HG03442 (cell line): ENCODE results near the gene TAF10.

Experiments
- ATAC-seq: cut with Tn5 transposase; IDR thresholded peaks from one replicate; pipeline ENCODE4 v1.9.1; 2021; ENCODE audit warnings: mild to moderate bottlenecking, moderate library complexity; ENCODE audit not compliant: unreplicated experiment

TAF10 gene

DNA sequence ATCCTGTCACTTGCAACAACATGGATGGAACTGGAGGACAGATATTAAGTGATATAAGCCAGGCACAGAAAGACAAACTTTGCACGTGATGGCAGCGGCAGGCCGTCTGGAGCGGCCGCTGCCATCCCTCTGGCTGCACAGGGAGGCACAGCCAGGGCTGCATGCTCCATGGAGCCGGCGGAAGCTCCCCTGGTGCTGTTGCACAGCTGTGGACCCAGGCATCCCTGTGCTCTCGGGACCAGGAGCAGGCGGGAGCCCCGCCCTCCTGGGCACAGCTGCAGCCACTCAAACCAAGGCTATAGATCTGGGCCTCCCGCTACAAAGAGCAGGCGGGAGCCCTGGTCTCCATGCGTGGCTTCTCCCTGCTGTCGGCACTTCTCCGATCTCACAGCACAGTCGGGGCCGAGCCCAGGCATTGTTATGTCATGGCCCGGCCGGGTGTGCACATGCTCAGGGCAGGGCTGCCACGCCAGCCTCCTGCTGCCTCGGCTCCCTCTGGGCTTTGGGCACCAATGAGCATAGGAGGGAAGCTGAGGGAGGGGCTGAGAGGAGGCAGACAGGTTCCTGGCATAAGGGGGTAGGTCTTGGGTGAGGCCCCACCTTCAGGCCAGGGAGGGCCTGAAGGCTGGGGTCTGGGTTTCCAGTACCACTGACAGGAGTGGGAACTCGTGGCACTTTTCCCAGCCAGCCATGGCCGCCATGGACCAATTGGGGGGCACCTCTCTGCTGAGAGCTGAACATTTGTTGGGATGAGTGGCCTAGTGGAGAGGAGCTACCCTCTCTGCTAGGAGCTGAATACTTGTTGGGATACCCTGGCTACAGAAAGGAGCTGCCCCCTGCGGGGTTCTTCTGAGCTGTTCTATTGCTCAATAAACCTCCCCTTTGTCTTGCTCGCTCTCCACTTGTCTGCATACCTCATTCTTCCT lies 25.3 kb downstream of the TAF10 start:
- ATAC-seq, result no peak

DNA sequence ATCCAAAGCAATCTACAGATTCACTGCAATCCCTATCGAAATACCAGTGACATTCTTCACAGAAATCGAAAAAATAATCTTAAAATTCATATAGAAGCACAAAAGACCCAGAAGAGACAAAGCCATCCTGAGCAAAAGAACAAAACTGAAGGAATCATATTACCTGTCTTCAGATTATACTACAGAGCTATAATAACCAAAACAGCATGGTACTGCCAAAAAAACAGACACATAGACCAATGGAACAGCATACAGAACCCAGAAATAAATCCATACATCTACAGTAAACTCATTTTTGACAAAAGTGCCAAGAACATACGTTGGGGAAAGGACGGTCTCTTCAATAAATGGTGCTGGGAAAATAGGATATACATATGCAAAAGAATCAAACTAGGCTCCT lies 27.5 kb downstream of the TAF10 start:
- ATAC-seq, result no peak

DNA sequence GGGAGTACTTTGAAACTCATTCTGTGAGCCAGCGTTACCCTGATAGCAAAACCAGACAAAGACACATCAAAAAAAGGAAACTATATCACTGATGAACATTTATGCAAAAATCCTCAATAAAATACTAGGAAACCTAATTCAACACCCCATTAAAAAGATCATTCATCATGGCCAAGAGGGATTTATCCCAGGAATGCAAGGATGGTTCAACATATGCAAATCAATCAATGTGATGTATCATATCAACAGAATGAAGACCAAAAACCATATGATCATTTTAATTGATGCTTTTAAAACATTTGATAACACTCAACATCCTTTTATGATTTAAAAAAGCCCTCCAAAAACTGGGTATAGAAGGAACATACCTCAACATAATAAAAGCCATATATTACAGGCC lies 28.4 kb downstream of the TAF10 start:
- no peak for ATAC-seq

DNA sequence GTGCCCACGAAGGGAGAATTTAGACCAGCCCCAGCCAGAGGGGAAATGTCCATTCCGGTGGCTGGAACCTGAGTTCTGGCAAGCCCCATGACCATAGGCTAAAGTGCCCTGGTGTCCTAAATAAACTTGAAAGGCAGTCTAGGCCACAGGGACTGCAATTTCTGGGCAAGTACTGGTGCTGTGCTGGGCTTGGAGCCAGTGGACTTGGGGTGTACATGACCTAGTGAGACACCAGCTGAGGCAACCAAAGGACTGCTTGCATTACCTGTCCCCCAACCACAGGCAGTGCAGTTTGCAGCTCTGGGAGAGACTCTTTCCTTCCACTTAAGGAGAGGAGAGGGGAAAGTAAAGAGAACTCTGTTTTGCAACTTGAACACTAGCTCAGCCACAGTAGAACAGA lies 32.3 kb downstream of the TAF10 start:
- ATAC-seq, result no peak

DNA sequence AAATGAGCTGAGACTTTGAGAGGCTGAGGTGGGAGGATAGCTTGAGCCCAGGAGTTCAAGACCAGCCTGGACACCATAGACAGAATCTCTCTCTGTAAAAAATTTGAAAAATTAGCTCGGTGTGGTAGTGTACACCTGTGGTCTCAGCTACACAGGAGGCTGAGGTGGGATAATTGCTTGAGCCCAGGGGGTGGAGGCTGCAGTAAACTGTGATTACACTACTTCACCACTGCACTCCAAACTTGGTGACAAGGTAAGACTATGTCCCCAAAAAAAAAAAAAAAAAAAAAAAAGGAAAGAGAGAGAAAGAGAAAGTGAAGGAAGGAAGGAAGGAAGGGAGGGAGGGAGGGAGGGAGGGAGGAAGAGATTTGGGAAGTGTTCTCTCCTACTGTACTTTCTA lies 33.9 kb downstream of the TAF10 start:
- no peak for ATAC-seq

DNA sequence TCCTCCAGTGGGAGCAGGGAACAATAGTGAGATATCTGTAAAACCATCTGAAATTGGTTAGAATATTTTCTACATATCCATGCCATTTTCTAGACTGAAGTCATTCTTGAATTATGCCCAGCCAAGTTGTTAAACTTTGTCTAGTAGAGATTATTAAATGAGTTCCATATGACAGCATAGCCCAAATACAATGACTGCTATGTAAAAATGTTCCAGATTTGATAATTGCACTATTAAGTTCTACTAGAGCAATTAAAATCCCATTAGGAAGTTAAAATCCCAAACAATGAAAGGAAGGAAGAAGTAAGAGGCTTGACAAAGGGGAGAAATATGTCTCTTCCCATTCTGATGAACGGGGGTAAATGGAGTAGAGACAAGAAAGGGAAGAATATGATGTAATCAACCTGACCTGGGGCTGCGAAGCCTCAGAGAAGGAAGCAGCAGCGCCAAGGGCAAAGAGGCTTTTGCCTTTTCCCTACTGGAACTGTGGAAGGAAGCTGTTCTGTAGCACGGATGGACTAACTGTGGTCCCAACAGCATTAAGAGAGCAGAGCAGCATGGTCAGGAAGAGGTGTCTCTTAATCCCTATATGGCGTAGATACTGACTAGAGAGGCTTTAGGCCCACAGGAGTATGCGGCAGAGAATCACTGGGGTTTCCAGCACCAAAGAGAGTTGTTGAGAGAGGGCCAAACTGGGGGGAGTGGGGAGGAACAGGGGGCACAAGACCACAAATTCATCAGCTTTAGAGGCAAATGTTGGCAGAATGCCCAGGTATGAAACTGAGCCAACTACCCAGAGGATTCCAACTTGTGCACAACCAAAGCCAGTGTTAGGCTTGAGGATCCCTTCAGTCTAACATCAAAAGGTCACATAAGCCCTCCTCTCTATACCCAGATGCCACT lies 35.3 kb downstream of the TAF10 start:
- no peak for ATAC-seq

DNA sequence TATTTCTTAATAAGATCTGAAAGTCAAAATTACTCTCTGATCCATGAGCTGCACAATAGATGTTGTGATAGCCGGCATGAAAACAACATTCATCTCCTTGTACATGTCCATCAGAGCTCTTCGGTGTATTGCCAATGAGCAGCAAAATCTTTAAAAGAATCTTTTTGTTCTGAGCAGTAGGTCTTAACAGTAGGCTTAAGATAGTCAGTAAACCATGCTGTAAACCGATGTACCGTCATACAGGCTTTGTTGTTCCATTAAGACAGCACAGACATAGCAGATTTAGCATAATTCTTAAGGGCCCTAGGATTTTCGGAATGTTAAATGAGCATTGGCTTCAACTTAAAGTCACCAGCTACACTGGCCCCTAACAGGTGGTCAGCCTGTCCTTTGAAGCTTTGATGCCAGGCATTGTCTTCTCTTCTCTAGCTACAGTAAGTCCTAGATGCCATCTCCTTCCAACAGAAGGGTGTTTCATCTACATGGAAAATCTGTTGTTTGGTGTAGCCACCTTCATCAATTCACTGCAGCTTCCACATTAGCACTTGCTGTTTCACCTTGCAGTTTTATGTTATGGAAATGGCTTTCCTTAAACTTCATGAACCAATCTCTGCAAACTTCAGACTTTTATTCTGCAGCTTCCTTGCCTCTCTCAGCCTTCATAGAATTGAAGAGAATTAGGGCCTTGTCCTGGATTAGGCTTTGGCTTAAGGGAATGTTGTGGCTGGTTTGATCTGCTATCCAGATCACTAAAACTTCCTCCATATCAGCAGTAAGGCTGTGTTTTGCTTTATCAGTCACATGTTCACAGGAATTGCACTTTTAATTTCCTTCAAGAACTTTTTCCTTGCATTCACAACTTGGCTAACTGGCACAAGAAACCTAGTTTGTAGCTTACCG lies 37.0 kb downstream of the TAF10 start:
- ATAC-seq, result no peak

DNA sequence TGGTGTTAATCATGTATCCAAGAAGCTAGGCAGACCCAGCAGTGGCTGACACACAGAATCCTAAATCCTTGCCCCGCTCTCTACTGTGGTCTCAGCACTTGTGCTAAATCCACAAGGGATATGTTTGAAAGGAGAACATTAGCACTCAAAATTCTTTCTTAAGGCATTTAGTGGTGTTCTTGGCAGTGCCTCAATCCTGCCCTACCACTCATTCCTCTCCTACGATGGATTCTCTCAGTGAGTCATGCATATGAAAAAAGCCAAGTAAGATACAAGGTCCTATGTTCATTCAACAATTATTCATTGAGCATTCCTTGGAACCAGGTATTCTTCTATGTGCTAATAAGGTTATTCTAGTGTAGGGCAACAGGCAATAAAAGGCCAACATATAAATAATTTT lies 39.8 kb downstream of the TAF10 start:
- ATAC-seq, result no peak

DNA sequence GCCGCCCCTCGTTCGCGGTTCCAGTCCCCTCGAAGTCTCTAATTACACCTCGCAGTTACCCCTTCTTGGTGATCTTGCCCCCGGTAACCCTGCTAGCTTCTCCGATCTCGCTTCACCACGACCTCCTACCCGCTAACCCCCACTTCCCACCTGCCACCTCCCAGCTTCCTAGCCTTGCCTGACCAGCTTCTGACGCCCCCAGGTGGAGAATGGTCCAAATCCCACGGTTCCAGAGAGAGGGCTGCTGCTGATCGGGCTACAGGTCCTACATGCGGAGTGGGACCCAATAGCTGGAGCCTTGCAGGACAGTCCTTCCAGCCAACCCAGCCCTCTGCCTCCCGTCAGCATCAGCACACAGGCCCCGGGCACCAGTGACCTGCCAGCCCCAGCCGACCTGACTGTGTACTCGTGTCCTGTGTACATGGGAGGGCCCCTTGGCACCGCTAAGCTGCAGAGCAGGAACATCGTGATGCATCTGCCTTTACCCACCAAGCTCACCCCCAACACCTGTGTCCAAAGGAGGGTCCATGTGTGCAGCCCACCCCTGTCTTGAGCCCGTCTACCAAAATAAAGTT lies 40.5 kb downstream of the TAF10 start:
- no peak for ATAC-seq

DNA sequence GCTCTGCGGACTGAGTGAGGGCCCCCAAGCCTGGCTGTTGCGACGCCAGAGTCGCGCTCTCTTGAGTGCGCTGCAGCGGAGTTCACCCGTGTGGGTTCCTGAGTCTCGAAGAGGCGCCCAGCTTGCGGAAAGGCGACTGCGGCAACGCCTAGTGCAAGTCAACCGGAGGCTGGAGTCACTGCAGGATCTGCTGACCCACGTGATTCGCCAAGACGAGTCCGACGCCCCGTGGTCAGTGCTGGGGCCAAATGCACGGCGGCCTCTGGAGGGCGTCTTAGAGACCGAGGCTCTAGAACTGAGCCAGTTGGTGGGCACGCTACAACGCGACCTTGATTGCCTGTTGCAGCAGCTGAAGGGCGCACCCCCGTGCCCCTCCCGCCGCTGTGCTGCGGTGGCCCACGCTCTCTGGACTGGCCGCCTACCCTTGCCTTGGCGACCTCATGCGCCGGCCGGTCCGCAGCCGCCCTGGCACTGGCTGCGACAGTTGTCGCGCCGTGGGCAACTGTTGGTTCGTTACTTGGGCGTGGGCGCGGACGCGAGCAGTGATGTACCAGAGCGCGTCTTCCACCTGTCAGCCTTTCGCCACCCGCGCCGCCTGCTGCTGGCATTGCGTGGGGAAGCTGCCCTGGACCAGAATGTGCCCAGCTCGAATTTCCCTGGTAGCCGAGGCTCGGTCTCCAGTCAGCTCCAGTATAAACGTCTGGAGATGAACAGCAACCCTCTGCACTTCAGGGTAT lies 41.2 kb downstream of the TAF10 start:
- no peak for ATAC-seq

DNA sequence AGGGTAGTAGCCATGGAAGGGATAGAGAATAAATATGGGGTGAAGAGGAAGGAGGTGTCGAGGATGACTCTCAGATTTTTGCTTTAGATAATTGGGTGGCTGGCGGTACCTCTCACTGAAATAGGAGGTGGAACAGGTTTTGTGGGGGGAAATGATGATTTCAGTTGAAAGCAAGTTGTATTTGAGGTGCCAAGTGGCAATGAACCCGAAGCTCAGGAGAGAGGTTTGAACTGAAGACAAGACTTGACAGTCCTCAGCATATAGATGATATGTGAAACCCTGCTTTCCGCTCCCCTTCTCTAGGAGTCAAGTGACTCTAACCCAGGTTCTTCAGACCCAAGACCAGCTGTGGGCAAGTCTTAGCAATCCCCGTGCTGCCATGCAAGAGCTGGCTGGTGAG lies 42.3 kb downstream of the TAF10 start:
- no peak for ATAC-seq

DNA sequence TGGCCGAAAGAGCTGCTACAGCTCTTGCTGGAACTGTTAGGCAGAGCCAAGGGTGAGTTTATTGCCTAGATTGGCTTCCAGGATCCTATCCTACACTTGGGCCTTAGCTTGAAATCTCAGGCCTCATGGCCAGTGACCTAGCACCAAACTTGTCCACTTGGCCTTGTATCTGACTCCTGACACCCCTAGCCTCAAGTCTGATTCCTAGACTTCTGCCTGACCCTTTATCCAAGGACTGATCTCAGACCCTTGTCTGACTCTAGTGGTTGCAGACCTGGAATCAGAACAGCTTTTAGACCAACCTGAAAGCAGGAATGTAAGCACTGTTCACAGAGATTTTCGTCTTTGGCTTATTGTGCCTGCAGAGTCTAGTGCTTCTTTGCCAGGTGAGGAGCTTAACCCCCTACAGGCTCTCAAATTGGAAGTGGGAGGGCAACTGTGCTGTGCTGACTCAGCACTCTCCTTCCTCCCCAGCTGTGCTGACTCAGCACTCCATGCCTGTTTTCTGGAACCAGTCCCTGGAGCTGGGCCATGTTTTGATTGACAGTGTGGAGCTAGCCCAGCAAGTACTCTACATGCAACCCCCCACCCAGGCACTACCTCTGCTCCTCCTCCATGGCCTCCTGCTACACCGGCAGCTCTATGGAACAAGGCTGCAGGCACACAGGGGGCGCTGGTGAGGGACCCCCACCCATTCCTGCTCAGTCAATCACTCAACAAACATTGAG lies 43.7 kb downstream of the TAF10 start:
- no peak for ATAC-seq

DNA sequence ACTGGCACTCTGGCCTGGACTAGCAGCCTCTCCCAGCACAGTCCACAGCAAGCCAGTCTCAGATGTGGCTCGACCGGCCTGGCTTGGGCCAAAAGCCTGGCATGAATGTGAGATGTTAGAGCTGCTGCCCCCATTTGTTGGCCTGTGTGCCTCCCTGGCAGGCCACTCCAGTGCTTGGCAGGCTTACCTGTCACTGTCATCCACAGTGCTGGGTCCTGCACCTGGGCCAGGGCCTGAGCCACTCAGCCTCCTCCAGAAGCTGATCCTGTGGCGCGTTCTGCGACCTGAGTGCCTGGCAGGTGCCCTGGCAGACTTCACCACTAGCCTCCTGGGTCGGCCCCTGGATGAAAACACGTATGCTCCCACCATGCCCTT lies 44.7 kb downstream of the TAF10 start:
- no peak for ATAC-seq

DNA sequence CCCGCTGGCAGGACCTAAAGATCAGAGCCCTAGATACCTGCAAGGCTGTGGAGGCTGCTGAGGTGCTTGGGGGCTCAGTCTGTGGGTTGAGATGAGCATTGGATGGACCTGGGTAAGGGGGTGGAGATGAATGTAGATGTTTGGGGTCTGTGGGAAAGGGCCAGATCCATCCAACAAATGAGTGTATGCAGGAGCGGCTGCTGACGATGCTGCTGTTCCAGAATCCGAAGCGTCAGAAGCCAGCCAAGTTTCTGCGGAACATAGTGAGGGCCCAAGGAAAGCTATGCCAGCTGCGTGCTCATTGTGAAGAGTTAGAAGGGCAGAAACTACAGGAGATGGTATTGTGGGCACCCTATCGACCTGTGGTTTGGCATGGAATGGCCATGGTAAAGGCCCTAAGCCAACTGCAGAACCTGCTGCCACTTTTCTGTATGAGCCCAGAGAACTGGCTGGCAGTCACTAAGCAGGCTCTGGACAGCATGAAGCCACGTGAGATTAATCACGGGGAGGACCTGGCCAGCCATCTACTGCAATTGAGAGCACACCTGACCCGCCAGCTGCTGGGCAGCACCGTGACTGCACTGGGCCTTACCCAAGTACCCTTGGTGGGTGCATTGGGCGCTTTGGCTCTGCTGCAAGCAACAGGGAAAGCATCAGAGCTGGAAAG lies 45.2 kb downstream of the TAF10 start:
- no peak for ATAC-seq

DNA sequence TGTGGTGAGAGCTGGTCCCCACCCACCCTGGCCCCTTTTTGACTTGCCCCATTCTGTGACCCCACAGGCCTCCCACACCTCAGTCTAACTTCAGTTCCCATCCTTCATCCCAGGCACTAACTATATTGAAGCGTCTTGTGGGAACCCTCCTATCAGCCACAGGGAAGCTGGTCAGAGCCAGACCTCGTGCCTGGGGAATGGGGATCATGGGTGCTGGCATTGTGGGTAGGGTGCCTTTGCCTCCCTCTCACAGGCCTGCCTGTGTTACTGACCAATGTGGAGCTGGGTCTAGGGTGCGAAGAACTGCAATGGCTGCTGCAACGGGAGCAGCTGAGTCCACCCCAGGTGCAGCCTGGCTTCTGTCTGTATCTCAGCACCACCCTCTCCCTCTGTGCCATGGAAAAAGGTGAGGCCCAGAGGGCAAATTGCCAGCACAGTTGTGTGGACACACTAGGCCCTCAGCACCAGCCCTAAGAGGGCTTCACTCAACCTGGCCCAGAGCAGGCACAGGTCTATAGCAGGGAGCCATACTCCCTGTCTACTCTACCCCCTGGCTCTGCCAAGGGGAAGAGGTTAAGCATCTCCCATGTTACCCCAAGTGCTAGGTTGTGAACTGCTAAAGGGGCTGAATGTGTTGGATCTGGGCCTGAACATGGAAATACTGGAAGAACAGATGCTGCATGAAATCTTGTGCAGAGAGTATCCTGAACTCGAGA lies 45.9 kb downstream of the TAF10 start:
- ATAC-seq, result no peak

DNA sequence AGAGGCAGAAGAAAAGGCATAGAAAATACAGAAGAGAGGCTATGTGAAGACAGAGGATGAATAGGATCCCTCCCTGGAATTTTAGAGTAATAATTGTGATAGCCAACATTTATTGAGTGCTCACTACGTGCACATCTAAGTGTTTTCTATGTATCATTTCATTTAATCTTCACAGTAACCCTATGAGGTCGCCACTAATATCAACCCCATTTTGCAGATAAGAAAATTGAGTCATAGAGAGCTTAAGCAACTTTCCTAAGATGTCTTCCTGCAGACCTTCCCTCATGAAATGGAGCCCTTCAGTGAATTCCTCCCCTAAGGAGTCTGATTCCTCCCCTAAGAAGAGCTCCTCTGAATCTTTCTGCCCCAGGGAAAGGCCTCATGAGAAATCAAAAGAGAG lies 46.7 kb downstream of the TAF10 start:
- ATAC-seq, result no peak

DNA sequence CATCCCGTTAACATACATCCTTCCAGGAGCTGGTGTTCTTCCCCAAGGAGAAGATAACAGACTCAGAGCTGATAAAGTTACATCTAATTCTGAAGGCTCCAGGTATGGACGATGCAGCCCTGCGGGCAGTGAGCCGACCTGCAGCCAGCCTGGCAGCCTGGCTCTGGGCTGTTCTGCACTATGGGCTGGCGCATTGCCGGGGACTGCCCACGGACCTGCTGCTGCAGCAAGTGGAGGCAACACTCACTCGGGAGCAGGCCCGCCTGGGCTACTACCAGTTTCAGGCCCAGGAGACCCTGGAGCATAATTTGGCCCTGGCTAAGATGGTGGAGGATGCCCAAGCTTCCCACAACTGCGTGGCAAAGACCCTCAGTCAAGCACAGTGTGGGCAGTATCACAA lies 48.3 kb downstream of the TAF10 start:
- ATAC-seq, result no peak

DNA sequence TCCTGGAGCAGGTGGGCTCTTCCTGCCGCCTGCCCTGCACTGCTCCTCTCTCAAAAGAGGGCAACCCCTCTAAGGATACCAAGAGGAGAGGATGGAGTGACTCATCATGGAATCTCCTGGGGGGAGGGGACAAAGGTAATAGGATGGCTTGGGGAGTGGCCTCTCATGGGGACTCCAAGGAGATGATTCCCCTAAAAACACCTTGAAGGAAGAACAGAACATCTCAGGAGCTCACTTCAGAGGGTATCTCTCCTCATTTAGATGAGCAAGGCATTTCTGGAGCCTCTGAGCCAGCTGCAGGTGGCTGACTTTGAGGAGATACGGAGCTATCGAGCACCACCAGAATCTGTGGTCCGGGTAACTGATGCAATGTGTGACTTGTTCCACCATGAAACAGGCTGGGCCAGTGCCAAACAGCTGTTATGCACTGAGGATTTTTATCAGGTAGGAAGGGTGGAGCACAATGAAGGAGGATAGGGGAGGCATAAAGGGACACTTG lies 48.8 kb downstream of the TAF10 start:
- ATAC-seq, result no peak
